Measurements from ENCODE around the gene ANKRD1.
"Not testable (repeated sequence)": the region's sequence is repeated elsewhere in the genome, so short reads cannot be mapped to it uniquely, and the experiment has no call there.

The ANKRD1 gene

GRCh38 chr10:90912854-90913479, 7.9 kb downstream of the ANKRD1 start:
- in situ Hi-C loops (cut with MboI; ENCODE audit: low pct_unique_long_range_greater_than_20kb, low sequenced_read_pairs, unreplicated experiment): loop anchor here (10.0 kb wide), 1 partner anchor 342 kb away; no protein-coding TSS in a partner anchor
- no peak for TF ChIP-seq CTCF (IDR thresholded peaks at IDR 0.05; ENCODE audit: extremely low read depth, insufficient read depth, missing control alignments)
- DNase-seq (ENCODE audit: low spot score): no peak

- no peak for TF ChIP-seq CTCF (IDR thresholded peaks at IDR 0.05; ENCODE audit: extremely low read depth, insufficient read depth, missing control alignments)
- in situ Hi-C loops (cut with MboI; ENCODE audit: low pct_unique_long_range_greater_than_20kb, low sequenced_read_pairs, unreplicated experiment): loop anchor here (10.0 kb wide), 1 partner anchor 343 kb away; no protein-coding TSS in a partner anchor
- no peak for DNase-seq (ENCODE audit: low spot score)
Observed at GRCh38 chr10:90912174-90912573, 8.7 kb downstream of the ANKRD1 start.

GRCh38 chr10:90911133-90912051, 9.5 kb downstream of the ANKRD1 start:
- DNase-seq (ENCODE audit: low spot score): peak; percentile 51
- peak; percentile 77 for TF ChIP-seq CTCF (IDR thresholded peaks at IDR 0.05; ENCODE audit: extremely low read depth, insufficient read depth, missing control alignments)
- in situ Hi-C loops (cut with MboI; ENCODE audit: low pct_unique_long_range_greater_than_20kb, low sequenced_read_pairs, unreplicated experiment): loop anchor here (10.0 kb wide), 1 partner anchor 343 kb away; no protein-coding TSS in a partner anchor

- in situ Hi-C loops (cut with MboI; ENCODE audit: low pct_unique_long_range_greater_than_20kb, low sequenced_read_pairs, unreplicated experiment): no loop called here
- DNase-seq (ENCODE audit: low spot score): no peak
- no peak for TF ChIP-seq CTCF (IDR thresholded peaks at IDR 0.05; ENCODE audit: extremely low read depth, insufficient read depth, missing control alignments)
Observed at GRCh38 chr10:90906596-90906995, 14.3 kb downstream of the ANKRD1 start.

- no peak for TF ChIP-seq CTCF (IDR thresholded peaks at IDR 0.05; ENCODE audit: extremely low read depth, insufficient read depth, missing control alignments)
- in situ Hi-C loops (cut with MboI; ENCODE audit: low pct_unique_long_range_greater_than_20kb, low sequenced_read_pairs, unreplicated experiment): no loop called here
Observed at GRCh38 chr10:90905925-90906324, 15.0 kb downstream of the ANKRD1 start.

GRCh38 chr10:90896916-90897315, 24.0 kb downstream of the ANKRD1 start:
- in situ Hi-C loops (cut with MboI; ENCODE audit: low pct_unique_long_range_greater_than_20kb, low sequenced_read_pairs, unreplicated experiment); DNase-seq (ENCODE audit: low spot score): not testable (repeated sequence)

More at GRCh38 chr10:90905925-90906324, 15.0 kb downstream of the ANKRD1 start:
- no peak for DNase-seq (ENCODE audit: low spot score)

GRCh38 chr10:90893190-90893589, 27.7 kb downstream of the ANKRD1 start:
- no peak for DNase-seq (ENCODE audit: low spot score)
- no peak for TF ChIP-seq CTCF (IDR thresholded peaks at IDR 0.05; ENCODE audit: extremely low read depth, insufficient read depth, missing control alignments)
- in situ Hi-C loops (cut with MboI; ENCODE audit: low pct_unique_long_range_greater_than_20kb, low sequenced_read_pairs, unreplicated experiment): no loop called here
